Measurements from ENCODE around the gene LGALS7.

GRCh38 chr19:38730731-38731589 is 42.4 kb downstream of the LGALS7 start:
- no peak for TF ChIP-seq GATA2 (IDR thresholded peaks at IDR 0.05; ENCODE audit: low read depth, low read length)
- no peak for TF ChIP-seq GATA3 (IDR thresholded peaks at IDR 0.05; ENCODE audit: low read depth, low read length)
